ENCODE results near the gene OR8B4. TPM values are rescaled to one million over a fixed set of nuclear protein-coding genes. Genes with fewer than 3 reads are reported as not detected.
"Not testable (repeated sequence)": the region's sequence is repeated elsewhere in the genome, so short reads cannot be mapped to it uniquely, and the experiment has no call there.

The OR8B4 gene
- total and polyA plus RNA-seq, 5 donors: not detected

DNA sequence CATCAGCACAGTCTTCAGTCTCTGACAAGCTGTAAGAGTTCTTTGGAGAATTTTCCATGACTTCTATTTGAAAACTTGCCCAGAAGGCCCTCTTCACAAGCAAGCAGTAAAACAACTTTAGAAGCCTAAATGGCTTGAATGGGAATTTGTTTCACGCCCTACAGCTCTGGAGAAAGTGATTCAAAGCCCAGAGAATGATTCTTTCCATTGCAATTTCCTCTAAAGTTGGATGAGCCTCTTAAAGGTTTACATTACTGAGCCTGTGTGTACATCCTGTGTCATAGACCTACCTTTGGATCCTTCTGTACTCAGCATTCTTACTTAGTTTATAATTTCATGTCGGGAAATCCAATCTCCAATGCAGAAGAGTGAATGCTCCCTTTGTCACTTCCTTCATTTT is 19.1 kb downstream of the OR8B4 start:
- 60% methylated on average over 2 of the region's 2 CpGs for WGBS
- ATAC-seq: no peak
- H3K4me3 ChIP-seq (ENCODE audit: low read length): no peak overlapping the region

DNA sequence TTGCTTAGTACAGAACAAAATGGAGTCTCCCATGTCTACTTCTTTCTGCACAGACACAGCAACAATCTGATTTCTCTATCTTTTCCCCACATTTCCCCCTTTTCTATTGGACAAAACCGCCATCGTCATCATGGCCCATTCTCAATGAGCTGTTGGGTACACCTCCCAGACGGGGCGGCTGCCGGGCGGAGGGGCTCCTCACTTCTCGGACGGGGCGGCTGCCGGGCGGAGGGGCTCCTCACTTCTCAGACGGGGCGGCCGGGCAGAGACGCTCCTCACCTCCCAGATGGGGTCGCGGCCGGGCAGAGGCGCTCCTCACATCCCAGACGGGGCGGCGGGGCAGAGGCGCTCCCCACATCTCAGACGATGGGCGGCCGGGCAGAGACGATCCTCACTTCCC is 21.5 kb downstream of the OR8B4 start:
- not testable (repeated sequence) for ATAC-seq; H3K27me3 ChIP-seq (ENCODE audit: control insufficient read depth, insufficient read depth); DNase-seq; H3K4me3 ChIP-seq (ENCODE audit: low read length); H3K4me1 ChIP-seq (ENCODE audit: control insufficient read depth, insufficient read depth, low read length); H3K9me3 ChIP-seq (ENCODE audit: control insufficient read depth, low read length); H3K27ac ChIP-seq (ENCODE audit: low read length)
- intact Hi-C loops (cut with DNase I): loop anchor here in 1 of 4 donors (10.0 kb wide), 1 partner anchor 432 kb away; no protein-coding TSS in a partner anchor
- WGBS: 94% methylated on average over 25 of the region's 27 CpGs

More for the DNA sequence above, 19.1 kb downstream of the OR8B4 start:
- H3K27me3 ChIP-seq (ENCODE audit: control insufficient read depth, insufficient read depth): no peaks in the 10 kb centered on the region
- no peaks in the 10 kb centered on the region for H3K9me3 ChIP-seq (ENCODE audit: control insufficient read depth, low read length)
- intact Hi-C loops (cut with DNase I): loop anchor here in 1 of 4 donors (10.0 kb wide), 1 partner anchor 429 kb away; no protein-coding TSS in a partner anchor
- no peak for DNase-seq
- H3K27ac ChIP-seq (ENCODE audit: low read length): no peak overlapping the region
- H3K4me1 ChIP-seq (ENCODE audit: control insufficient read depth, insufficient read depth, low read length): no peaks in the 10 kb centered on the region

DNA sequence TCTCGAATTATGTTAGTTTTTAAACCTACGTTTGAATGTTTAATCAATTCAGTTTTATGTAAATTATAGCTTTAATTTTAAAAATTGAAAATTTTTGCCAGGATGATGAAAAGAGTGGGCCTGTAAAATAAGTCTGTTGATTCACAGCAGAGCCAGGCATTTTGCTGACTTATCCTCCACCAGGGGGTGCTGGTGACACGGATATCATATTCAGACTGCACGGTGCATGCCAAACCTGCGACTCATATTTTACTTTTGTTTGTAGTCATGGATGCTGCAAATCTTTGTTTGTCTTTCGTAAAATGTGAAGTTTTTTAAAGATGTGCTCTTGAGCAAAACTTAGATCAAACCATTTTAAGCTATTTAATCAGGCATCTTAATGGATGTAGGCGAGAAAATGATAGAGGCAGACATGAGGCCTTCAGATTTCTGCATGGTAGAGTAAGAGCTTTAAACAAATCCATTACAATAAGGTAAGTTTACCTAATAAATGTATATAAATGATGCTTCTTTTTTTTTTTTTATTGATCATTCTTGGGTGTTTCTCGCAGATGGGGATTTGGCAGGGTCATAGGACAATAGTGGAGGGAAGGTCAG is 22.2 kb downstream of the OR8B4 start:
- Histone ChIP-seq H3K4me1 (ENCODE audit: control insufficient read depth, insufficient read depth, low read length) (no peaks in the 10 kb centered on the region), H3K4me3 (ENCODE audit: low read length) (no peak overlapping the region), H3K9me3 (ENCODE audit: control insufficient read depth, low read length) (no peaks in the 10 kb centered on the region), H3K27me3 (ENCODE audit: control insufficient read depth, insufficient read depth) (no peaks in the 10 kb centered on the region), H3K27ac (ENCODE audit: low read length) (no peak overlapping the region)
- peak; percentile 67 to 78 for ATAC-seq
- peak; percentile 47 to 74 (median 49) for DNase-seq
- intact Hi-C loops (cut with DNase I): loop anchor here in 1 of 4 donors (10.0 kb wide), 1 partner anchor 432 kb away; no protein-coding TSS in a partner anchor
- WGBS: 35% methylated on average over 8 of the region's 8 CpGs

DNA sequence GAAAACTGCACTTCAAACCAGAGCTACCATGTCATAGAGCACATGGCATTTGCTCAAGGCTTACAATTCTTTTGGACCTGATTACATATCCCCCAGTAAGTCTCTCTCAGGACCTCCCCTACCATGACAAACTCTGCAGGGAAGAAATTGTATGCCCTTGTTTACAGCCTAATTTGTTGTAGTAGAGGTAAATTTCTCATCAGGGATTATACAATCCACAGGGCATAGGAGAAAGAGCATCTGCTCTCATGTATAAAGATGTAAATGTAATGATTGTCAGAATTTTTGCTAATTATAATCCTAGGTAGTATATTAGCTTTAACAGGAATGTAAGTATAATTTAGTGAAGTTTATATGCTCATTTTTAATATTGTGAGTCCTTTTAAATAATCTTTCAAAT is 25.7 kb downstream of the OR8B4 start, which contains the start of gene OR8B3:
TSS of gene OR8B3 (minus strand) at position 101 of the 400 bp plus-strand sequence. CDS start 1,673 bp downstream, outside the sequence.
- Histone ChIP-seq H3K27me3 (ENCODE audit: control insufficient read depth, insufficient read depth) (no peaks in the 10 kb centered on the region), H3K4me3 (ENCODE audit: low read length) (no peak within 1 kb of the TSS), H3K27ac (ENCODE audit: low read length) (no peak within 1 kb of the TSS), H3K4me1 (ENCODE audit: control insufficient read depth, insufficient read depth, low read length) (no peaks in the 10 kb centered on the region), H3K9me3 (ENCODE audit: control insufficient read depth, low read length) (no peaks in the 10 kb centered on the region)
- intact Hi-C loops (cut with DNase I): no loop called here
- ATAC-seq: no peak
- no peak for DNase-seq

DNA sequence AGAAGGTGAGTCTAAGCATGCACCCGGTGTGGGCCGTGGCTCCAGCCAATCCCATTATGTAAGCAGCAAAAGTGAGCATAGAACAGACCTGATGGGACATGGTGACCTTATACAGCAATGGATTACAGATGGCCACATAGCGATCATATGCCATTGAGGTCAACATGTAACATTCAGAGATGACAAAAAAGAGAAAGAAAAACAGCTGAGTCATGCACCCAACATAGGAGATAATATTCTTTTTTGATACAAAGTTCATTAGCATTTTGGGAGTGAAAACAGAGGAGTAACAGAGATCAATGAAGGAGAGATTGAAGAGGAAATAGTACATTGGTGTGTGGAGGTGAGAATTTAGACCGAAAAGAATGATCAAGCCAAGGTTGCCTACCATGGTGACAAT is 27.8 kb downstream of the OR8B4 start:
- DNase-seq; ATAC-seq; H3K27ac ChIP-seq (ENCODE audit: low read length); H3K4me1 ChIP-seq (ENCODE audit: control insufficient read depth, insufficient read depth, low read length); intact Hi-C loops (cut with DNase I); H3K9me3 ChIP-seq (ENCODE audit: control insufficient read depth, low read length); H3K4me3 ChIP-seq (ENCODE audit: low read length); H3K27me3 ChIP-seq (ENCODE audit: control insufficient read depth, insufficient read depth): not testable (repeated sequence)
- 88% methylated on average over 2 of the region's 4 CpGs for whole genome bisulfite sequencing

DNA sequence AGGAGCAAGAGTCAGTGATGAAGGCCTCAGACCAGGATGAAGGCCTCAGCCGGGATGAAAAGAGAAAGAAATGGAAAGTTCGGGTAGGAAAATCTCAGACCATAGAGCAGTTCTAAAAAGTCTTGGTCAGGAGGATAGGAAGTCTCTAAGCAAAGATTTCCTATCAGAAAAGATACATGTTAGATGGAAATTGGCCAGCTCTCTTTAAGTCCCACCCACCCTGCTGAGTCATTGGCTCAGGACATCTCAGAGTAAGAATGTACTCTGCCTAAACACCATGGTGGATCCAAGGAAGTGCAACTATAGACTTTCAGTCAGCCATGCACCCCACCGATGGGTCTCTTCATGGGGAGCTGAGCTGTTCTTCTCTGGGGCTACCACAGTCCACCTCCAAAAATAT is 30.3 kb downstream of the OR8B4 start:
- Histone ChIP-seq H3K27ac (ENCODE audit: low read length) (no peak overlapping the region), H3K9me3 (ENCODE audit: control insufficient read depth, low read length) (no peaks in the 10 kb centered on the region), H3K27me3 (ENCODE audit: control insufficient read depth, insufficient read depth) (no peaks in the 10 kb centered on the region), H3K4me1 (ENCODE audit: control insufficient read depth, insufficient read depth, low read length) (no peaks in the 10 kb centered on the region), H3K4me3 (ENCODE audit: low read length) (no peak overlapping the region)
- WGBS: 58% methylated on average over 3 of the region's 3 CpGs
- intact Hi-C loops (cut with DNase I): no loop called here
- DNase-seq (no peak), ATAC-seq (no peak)

DNA sequence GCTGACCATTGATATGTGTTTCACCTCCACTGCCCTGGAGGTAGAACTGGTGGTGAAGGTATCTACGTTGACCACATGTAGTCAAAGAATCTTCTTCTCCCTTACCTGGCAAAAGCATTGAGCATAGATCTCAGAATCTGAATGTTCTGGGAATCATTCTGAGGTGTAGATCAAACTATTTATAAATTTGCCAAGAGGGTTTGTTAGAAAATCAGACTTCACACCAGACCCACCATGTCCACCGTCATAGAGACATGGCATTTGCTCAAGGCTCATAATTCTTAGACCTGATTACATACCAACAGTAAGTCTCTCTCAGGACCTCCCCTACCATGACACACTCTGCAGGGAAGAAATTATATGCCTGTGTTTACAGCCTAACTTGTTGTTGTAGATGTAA is 40.3 kb downstream of the OR8B4 start, which contains the start of gene OR8B2:
TSS of gene OR8B2 (minus strand) at position 101 of the 400 bp plus-strand sequence. CDS start 1,156 bp downstream, outside the sequence.
- no peak for ATAC-seq
- no peak for DNase-seq
- no peak within 1 kb of the TSS for H3K27ac ChIP-seq (ENCODE audit: low read length)
- no peaks in the 10 kb centered on the region for H3K9me3 ChIP-seq (ENCODE audit: control insufficient read depth, low read length)
- WGBS: 89% methylated on average over 2 of the region's 2 CpGs
- no peaks in the 10 kb centered on the region for H3K4me1 ChIP-seq (ENCODE audit: control insufficient read depth, insufficient read depth, low read length)
- no peak within 1 kb of the TSS for H3K4me3 ChIP-seq (ENCODE audit: low read length)
- H3K27me3 ChIP-seq (ENCODE audit: control insufficient read depth, insufficient read depth): no peaks in the 10 kb centered on the region
- intact Hi-C loops (cut with DNase I): no loop called here

DNA sequence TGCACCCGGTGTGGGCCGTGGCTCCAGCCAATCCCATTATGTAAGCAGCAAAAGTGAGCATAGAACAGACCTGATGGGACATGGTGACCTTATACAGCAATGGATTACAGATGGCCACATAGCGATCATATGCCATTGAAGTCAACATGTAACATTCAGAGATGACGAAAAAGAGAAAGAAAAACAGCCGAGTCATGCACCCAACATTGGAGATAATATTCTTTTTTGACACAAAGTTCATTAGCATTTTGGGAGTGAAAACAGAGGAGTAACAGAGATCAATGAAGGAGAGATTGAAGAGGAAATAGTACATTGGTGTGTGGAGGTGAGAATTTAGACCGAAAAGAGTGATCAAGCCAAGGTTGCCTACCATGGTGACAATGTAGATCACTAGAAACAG is 41.8 kb downstream of the OR8B4 start:
- 85% methylated on average over 4 of the region's 6 CpGs for WGBS
- not testable (repeated sequence) for H3K27ac ChIP-seq (ENCODE audit: low read length); ATAC-seq

DNA sequence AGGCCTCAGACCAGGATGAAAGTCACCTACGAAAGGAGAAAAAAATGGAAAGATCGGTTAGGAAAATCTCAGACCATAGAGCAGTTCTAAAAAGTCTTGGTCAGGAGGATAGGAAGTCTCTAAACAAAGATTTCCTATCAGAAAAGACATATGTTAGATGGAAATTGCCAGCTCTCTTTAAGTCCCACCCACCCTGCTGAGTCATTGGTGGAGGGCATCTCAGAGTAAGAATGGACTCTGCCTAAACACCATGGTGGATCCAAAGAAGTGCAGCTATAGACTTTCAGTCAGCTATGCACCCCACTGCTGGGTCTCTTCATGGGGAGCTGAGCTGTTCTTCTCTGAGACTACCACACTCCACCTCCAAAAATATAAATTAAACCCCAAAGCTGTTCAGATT is 44.1 kb downstream of the OR8B4 start:
- intact Hi-C loops (cut with DNase I): no loop called here
- no peaks in the 10 kb centered on the region for H3K27me3 ChIP-seq (ENCODE audit: control insufficient read depth, insufficient read depth)
- H3K27ac ChIP-seq (ENCODE audit: low read length): no peak overlapping the region
- DNase-seq: no peak
- H3K4me1 ChIP-seq (ENCODE audit: control insufficient read depth, insufficient read depth, low read length): no peaks in the 10 kb centered on the region
- H3K9me3 ChIP-seq (ENCODE audit: control insufficient read depth, low read length): no peaks in the 10 kb centered on the region
- no peak overlapping the region for H3K4me3 ChIP-seq (ENCODE audit: low read length)
- 93% methylated on average over 2 of the region's 2 CpGs for WGBS
- ATAC-seq: no peak

More for the DNA sequence above, 41.8 kb downstream of the OR8B4 start:
- intact Hi-C loops (cut with DNase I); H3K4me1 ChIP-seq (ENCODE audit: control insufficient read depth, insufficient read depth, low read length); DNase-seq; H3K9me3 ChIP-seq (ENCODE audit: control insufficient read depth, low read length); H3K27me3 ChIP-seq (ENCODE audit: control insufficient read depth, insufficient read depth); H3K4me3 ChIP-seq (ENCODE audit: low read length): not testable (repeated sequence)

DNA sequence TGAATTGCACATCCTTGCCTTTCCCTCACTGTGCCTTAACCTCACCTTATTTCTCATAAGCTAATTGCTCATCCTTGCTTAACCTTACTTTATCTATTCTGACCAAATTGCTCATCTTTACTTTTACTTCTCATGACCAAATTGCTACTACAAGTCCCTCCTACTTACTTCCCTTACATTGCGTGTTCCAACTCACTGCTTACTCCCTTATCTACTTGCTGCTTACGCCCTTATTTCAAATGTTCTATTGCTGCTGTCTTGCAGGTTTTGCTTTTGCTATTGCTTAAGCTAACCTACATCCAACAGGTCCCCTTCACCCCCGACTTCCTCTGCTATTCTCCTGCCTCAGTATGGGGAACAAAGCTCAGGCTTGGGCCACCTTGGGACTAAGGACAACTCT is 48.4 kb downstream of the OR8B4 start:
- intact Hi-C loops (cut with DNase I): no loop called here
- 78% methylated on average over 3 of the region's 3 CpGs for WGBS
- Histone ChIP-seq H3K27me3 (ENCODE audit: control insufficient read depth, insufficient read depth) (no peaks in the 10 kb centered on the region), H3K27ac (ENCODE audit: low read length) (no peak overlapping the region), H3K9me3 (ENCODE audit: control insufficient read depth, low read length) (no peaks in the 10 kb centered on the region), H3K4me3 (ENCODE audit: low read length) (no peak overlapping the region), H3K4me1 (ENCODE audit: control insufficient read depth, insufficient read depth, low read length) (no peaks in the 10 kb centered on the region)
- DNase-seq (no peak), ATAC-seq (no peak)

Measured in right cardiac atrium (tissue), 5 donors.